Neural crest cell (in vitro differentiated cells): Measurements from ENCODE around the gene KRTAP10-11. TPM values are rescaled to one million over a fixed set of nuclear protein-coding genes. Genes with fewer than 3 reads are reported as not detected.

Experiments used
- DNase-seq: peaks from one replicate; pipeline ENCODE4 v3.0.0; 2021; ENCODE audit warnings: low read depth, mixed read lengths, low spot score
- H3K27ac Mint-ChIP-seq: one replicate; pipeline ENCODE4 v1.8.0; 2021; ENCODE audit warnings: mild to moderate bottlenecking, mixed read lengths; ENCODE audit not compliant: unreplicated experiment
- H3K27me3 Mint-ChIP-seq: 2 replicates; pipeline ENCODE4 v1.8.0; 2021; ENCODE audit warnings: low read depth, mild to moderate bottlenecking, mixed read lengths
- H3K36me3 Mint-ChIP-seq: 2 replicates; pipeline ENCODE4 v1.8.0; 2021; ENCODE audit warnings: low read depth, mild to moderate bottlenecking, mixed read lengths
- H3K4me1 Mint-ChIP-seq: 2 replicates; pipeline ENCODE4 v1.8.0; 2021; ENCODE audit warnings: mixed read lengths
- H3K4me3 Mint-ChIP-seq: one replicate; pipeline ENCODE4 v1.8.0; 2021; ENCODE audit warnings: mild to moderate bottlenecking, mixed read lengths
- H3K9me3 Mint-ChIP-seq: 2 replicates; pipeline ENCODE4 v1.8.0; 2021; ENCODE audit warnings: mixed read lengths
- CTCF ChIP-seq: fragments of 200-600 bp; sonication (generic); conservative IDR thresholded peaks from 2 replicates; pipeline ENCODE4 v1.5.0; 2021; ENCODE audit warnings: antibody characterized with exemption, mild to moderate bottlenecking
- total RNA-seq: library from RNA; stranded (reverse); gene quantifications from 2 replicates; pipeline ENCODE4 v1.2.1, GENCODE V29; 2021

The KRTAP10-11 gene
- total RNA-seq, 1 donor from 2014 or later = not detected

GRCh38 chr21:44614961-44615391, 31.2 kb upstream of the KRTAP10-11 start:
- no peak overlapping the region for H3K4me3 Mint-ChIP-seq
- DNase-seq = no peak
- peaks cover 6% of the 10 kb centered on the region for H3K9me3 Mint-ChIP-seq
- no peak for TF ChIP-seq CTCF
- H3K27ac Mint-ChIP-seq = no peak overlapping the region
- no peaks in the 10 kb centered on the region for H3K4me1 Mint-ChIP-seq
- peaks cover 10% of the 10 kb centered on the region for H3K36me3 Mint-ChIP-seq
- H3K27me3 Mint-ChIP-seq = peaks cover 4% of the 10 kb centered on the region

GRCh38 chr21:44615466-44615865, 30.7 kb upstream of the KRTAP10-11 start:
- DNase-seq = no peak
- no peak overlapping the region for H3K27ac Mint-ChIP-seq
- H3K4me3 Mint-ChIP-seq = no peak overlapping the region
- peaks cover 5% of the 10 kb centered on the region for H3K27me3 Mint-ChIP-seq
- no peak for TF ChIP-seq CTCF
- peaks cover 12% of the 10 kb centered on the region for H3K36me3 Mint-ChIP-seq
- H3K9me3 Mint-ChIP-seq = peaks cover 8% of the 10 kb centered on the region
- no peaks in the 10 kb centered on the region for H3K4me1 Mint-ChIP-seq

DNA sequence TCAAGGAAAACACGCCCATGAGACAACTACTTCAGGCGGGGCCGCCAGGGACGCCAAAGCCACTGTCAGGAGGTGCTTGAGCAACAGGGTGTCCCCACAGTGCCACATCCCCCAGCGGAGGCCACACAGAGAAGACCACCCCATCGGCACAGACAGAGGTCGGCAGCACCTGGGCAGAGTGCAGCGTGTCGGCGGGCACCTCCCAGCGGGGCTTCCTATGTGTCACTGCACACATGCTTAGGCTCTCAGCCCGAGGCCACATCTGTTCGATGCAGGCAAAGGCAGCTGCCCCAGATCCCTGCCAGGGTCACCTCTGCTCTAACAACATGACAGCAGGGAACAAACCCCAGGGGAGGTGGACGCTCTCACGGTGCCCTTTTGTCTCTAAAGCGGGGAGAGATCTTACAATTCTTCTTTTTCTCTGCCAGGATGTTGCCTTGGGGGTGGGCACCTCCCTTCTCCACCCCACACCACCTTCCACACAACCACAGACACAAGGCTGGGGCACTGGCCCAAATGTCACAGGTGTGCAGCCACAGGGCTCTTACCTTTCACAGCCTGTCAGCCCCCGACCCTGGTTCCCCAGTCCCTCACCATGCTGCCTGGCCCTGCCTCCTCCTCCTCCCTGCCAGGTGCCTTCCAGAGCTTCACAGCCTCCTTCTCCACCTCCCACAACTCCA, 30.2 kb upstream of the KRTAP10-11 start:
- TF ChIP-seq CTCF = no peak
- peaks cover 11% of the 10 kb centered on the region for H3K9me3 Mint-ChIP-seq
- no peak for DNase-seq
- H3K27ac Mint-ChIP-seq = no peak overlapping the region
- H3K27me3 Mint-ChIP-seq = peaks cover 8% of the 10 kb centered on the region
- no peak overlapping the region for H3K4me3 Mint-ChIP-seq
- H3K4me1 Mint-ChIP-seq = no peaks in the 10 kb centered on the region
- H3K36me3 Mint-ChIP-seq = peaks cover 10% of the 10 kb centered on the region

DNA sequence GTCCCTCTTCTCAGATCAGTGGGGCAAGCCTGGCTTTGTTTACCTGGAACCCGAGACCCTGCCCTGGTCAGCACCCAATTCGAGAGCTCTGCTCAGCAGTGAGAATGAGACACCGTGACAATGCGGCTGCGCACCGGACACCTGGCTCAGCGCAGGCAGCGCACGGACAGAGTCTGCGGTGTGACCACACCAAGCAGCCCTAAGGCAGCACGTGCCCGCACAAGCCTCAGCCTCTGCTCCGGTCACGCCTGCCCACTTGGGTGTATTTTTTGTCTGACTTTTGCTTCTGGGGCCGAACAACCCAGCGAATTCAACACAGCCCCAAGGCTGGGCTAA, 29.7 kb upstream of the KRTAP10-11 start:
- DNase-seq = no peak
- H3K27ac Mint-ChIP-seq = no peak overlapping the region
- TF ChIP-seq CTCF = no peak
- no peaks in the 10 kb centered on the region for H3K4me1 Mint-ChIP-seq
- H3K9me3 Mint-ChIP-seq = peaks cover 8% of the 10 kb centered on the region
- H3K4me3 Mint-ChIP-seq = no peak overlapping the region
- peaks cover 8% of the 10 kb centered on the region for H3K27me3 Mint-ChIP-seq
- peaks cover 6% of the 10 kb centered on the region for H3K36me3 Mint-ChIP-seq

DNA sequence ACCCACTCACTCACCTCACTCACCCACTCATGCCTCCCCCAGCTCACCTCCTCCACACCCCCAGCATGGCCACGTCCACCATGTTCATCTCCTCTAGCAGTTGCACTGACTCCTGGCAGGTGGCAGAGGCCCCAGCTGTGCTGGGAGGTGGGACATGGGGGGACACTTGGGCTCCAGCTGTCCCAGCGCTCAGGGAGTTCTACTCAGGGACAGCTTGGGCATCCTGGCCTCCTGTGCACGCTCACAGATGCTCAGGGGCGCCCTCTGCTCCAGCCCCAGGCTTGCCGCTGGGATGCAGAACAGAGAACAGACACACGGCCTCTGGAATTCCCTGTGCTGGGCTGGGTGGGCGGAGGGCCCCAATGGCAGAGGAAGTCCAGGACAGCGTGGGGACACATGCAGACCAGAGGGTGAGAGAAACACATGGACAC, 29.1 kb upstream of the KRTAP10-11 start:
- Mint-ChIP-seq H3K9me3 (peaks cover 11% of the 10 kb centered on the region), H3K36me3 (peaks cover 6% of the 10 kb centered on the region), H3K27ac (no peak overlapping the region), H3K4me3 (no peak overlapping the region), H3K4me1 (no peaks in the 10 kb centered on the region), H3K27me3 (peaks cover 8% of the 10 kb centered on the region)
- TF ChIP-seq CTCF = no peak
- no peak for DNase-seq
